Astrocyte of the cerebellum (primary cell): ENCODE data around the gene PPM1A.
A peak's percentile ranks its signal among the peaks of the same experiment; 100 is the strongest.

Experiments
- DNase-seq: peaks from one replicate; pipeline ENCODE4 v3.0.0-alpha.2; 2011; ENCODE audit warnings: low read depth
- H3K4me3 ChIP-seq: 2 replicates; pipeline ENCODE4 v1.5.1; 2011; ENCODE audit warnings: mild to moderate bottlenecking, low read depth, low read length, moderate library complexity
- in situ Hi-C: cut with HindIII; loops from 2 replicates; pipeline ENCODE4 v1.10.0; 2017; ENCODE audit warnings: low sequenced_read_pairs
- TF ChIP-seq, protein P1 (sequence below): IDR thresholded peaks from 2 replicates; pipeline ENCODE4 v1.5.1; 2012; ENCODE audit warnings: low read length, low read depth, moderate library complexity, mild to moderate bottlenecking; ENCODE audit errors: missing control alignments

PPM1A gene

DNA sequence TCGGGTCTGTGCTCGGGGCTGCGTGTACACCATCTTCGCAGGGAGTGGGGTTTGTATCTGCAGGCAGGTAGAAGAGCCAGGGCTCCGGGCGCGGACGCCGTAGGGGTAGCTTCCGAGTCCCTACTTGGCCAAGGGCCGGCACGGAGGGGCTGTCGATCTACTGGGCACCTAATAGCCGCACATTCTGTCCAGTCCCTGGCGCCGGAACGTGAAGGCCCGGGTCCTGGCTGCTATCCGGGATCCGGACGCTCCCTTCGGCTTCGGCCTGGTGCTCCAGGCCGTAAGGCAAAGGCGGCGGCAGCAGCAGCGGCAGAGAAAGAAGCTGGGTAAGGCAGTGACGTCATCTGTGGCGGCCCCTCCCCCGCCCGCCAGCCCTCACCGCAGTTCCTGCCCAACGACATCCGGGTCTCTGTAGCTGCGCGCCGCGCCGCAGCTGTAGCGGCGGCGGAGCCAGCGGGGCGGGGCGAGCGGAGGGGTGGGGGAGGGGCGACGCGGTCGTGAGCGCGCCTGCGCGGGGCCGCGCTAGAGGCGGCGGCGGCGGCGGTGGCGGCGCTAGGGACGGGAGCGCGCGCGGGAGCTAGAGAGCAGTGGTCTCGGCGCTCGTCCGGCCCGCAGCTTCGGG, at the start of gene PPM1A:
Gene PPM1A, plus strand, starts transcription at position 525 of the 622 bp plus-strand sequence. CDS start 33,483 bp downstream, outside the sequence.
- in situ Hi-C loops: no loop called here

DNA sequence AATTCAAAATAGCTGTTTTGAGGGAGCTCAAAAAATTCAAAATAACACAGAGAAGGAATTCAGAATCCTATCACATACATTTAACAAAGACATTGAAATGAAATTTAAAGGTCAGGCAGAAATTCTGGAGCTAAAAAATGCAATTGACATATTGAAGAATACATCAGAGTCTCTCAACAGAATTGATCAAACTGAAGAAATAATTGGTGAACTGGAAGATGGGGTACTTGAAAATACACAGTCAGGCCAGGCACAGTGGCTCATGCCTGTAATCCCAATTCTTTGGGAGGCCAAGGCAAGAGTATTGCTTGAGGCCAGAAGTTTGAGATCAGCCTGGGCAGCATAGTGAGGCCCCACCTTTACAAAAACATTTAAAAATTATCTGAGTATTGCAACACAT, 49.7 kb upstream of the PPM1A start:
- TF ChIP-seq, protein P1, sequence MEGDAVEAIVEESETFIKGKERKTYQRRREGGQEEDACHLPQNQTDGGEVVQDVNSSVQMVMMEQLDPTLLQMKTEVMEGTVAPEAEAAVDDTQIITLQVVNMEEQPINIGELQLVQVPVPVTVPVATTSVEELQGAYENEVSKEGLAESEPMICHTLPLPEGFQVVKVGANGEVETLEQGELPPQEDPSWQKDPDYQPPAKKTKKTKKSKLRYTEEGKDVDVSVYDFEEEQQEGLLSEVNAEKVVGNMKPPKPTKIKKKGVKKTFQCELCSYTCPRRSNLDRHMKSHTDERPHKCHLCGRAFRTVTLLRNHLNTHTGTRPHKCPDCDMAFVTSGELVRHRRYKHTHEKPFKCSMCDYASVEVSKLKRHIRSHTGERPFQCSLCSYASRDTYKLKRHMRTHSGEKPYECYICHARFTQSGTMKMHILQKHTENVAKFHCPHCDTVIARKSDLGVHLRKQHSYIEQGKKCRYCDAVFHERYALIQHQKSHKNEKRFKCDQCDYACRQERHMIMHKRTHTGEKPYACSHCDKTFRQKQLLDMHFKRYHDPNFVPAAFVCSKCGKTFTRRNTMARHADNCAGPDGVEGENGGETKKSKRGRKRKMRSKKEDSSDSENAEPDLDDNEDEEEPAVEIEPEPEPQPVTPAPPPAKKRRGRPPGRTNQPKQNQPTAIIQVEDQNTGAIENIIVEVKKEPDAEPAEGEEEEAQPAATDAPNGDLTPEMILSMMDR: no peak
- no peak for DNase-seq
- in situ Hi-C loops: no loop called here

More for the DNA sequence above, at the start of gene PPM1A:
- peak within 1 kb of the TSS; percentile 75 for H3K4me3 ChIP-seq
- peak; percentile 83 for DNase-seq
- TF ChIP-seq, protein P1: no peak

GRCh38 chr14:60204104-60204842, 44.7 kb upstream of the PPM1A start:
- in situ Hi-C loops: no loop called here
- H3K4me3 ChIP-seq: no peak overlapping the region
- DNase-seq: no peak
- TF ChIP-seq, protein P1: no peak

More for the DNA sequence above, 49.7 kb upstream of the PPM1A start:
- no peak overlapping the region for H3K4me3 ChIP-seq

DNA sequence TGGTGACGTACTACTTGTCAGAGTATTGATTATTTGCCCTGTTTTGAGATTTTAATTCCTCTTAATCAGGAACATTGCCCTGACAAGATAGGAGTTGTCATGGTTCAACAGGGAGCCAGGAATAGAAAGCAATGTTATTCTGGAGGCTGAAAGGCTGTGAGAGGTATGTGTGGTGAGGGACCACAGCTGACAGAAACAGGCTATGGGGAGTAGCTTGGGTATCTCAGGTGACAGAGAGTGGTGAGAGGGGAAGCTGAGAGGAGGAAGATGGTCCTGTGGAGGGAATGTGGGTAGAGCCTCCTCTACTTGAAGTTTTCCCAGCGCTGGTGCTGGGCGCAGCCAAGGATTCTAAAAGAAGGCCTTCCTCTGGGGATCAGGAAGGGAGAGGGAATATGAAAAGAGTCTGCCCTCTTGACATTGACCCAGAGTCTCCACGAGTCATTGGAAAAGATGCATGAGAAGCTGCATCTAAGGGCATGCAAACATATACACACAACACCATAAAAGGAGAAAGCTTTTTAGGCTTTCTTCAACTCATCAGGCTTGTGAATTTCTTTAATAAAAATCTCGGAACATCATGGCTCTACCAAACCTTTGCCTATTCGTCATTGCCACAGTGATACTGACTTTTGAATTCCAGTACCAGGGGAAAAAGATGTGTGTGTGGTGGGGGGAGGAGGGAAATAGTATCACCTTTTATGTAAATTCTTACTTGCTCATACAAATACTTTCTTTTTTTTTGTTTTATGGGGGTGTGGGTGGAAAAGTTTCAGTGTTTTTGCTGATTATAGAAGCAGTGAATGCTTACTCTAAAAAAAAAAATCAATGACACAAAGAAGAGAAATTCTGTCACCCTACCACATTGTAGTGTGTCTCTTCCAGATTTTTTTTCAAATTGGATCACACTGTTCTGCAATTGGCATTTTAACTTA, 43.9 kb upstream of the PPM1A start:
- TF ChIP-seq, protein P1: no peak
- in situ Hi-C loops: no loop called here
- no peak overlapping the region for H3K4me3 ChIP-seq
- DNase-seq: no peak

- DNase-seq: no peak
- TF ChIP-seq, protein P1: no peak
- in situ Hi-C loops: no loop called here
- H3K4me3 ChIP-seq: no peak overlapping the region
These were observed 42.8 kb upstream of the PPM1A start for GRCh38 chr14:60206249-60206670.

GRCh38 chr14:60206837-60207533, 42.0 kb upstream of the PPM1A start:
- DNase-seq: no peak
- TF ChIP-seq, protein P1: no peak
- H3K4me3 ChIP-seq: no peak overlapping the region
- in situ Hi-C loops: no loop called here
